ENCODE measurements around the gene CADM4. TPM values are rescaled to one million over a fixed set of nuclear protein-coding genes. Genes with fewer than 3 reads are reported as not detected.

Gene CADM4
- total and polyA plus RNA-seq, 10 of the 15 experiments (the other 5 are each of a cell fraction or from before 2014, with no cell fraction given), result 0.04 to 0.12 (median 0.08) TPM; not detected in 5

DNA sequence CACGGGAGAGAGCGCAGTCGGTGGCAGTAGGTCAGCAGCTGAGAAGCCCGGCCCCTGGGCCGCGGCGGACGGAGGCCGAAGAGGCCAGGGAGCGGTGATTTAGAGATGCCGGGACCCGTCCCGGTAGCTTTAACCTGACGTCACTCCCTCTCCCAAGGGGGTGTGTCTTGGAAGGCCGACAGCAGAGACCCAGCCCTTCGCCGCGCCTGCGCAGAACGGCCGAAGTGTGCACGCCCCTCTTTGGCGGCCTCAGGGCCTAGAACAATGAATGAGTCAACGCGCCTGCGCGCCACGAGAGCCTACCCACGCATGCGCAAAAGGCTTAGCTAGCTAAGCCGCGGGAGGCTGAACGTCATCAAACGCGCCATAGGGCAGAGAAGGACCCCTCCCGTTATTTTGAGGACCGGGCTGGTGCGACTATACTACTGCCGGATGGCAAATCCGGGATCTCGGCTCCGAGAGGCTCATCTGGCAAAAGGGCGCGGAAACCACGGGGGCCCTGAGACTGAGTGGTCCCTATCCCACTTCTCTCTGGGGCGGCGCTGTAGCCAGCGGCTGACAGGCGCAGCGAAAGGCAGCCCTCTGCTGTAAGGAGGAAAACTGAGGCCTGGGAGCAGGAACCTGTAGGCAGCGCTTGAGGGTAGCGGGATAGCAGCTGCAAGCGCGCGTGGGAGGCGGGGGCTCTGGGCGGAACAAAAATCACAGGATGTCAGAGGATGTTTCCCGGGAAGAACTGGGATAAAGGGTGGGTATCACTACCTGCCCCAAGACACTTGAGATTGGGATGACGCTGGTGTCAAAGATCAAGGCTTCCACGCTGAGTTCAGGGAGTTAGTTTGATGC is 43.4 kb downstream of the CADM4 start, which contains the start of the genes IRGQ and ZNF576 (continued):
- TF ChIP-seq, protein P1, sequence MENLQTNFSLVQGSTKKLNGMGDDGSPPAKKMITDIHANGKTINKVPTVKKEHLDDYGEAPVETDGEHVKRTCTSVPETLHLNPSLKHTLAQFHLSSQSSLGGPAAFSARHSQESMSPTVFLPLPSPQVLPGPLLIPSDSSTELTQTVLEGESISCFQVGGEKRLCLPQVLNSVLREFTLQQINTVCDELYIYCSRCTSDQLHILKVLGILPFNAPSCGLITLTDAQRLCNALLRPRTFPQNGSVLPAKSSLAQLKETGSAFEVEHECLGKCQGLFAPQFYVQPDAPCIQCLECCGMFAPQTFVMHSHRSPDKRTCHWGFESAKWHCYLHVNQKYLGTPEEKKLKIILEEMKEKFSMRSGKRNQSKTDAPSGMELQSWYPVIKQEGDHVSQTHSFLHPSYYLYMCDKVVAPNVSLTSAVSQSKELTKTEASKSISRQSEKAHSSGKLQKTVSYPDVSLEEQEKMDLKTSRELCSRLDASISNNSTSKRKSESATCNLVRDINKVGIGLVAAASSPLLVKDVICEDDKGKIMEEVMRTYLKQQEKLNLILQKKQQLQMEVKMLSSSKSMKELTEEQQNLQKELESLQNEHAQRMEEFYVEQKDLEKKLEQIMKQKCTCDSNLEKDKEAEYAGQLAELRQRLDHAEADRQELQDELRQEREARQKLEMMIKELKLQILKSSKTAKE (IDR thresholded peaks at IDR 0.05; ENCODE audit: low read depth, poor library complexity, severe bottlenecking), result peak; percentile 50
- TF ChIP-seq BHLHE40 (IDR thresholded peaks at IDR 0.05; ENCODE audit: borderline replicate concordance in 1 of 2, low read depth in 2 of 2, low read length in 1 of 2) (0 out of 4 replicates have a peak, but pooled peaks have one; percentile 30 to 44), IRF4 (IDR thresholded peaks at IDR 0.05; ENCODE audit: low read depth, low read length) (0 out of 2 replicates have a peak, but pooled peaks have one; percentile 5), ZNF217 (IDR thresholded peaks at IDR 0.05) (no peak), POLR2AphosphoS5 (IDR thresholded peaks at IDR 0.05; ENCODE audit: low read length) (peak; percentile 46; the same call in 1 of the 2 replicates), EED (IDR thresholded peaks at IDR 0.05; ENCODE audit: low read depth) (peak; percentile 29; the same call in 1 of the 2 replicates), CREB1 (IDR thresholded peaks at IDR 0.05; ENCODE audit: low read depth) (peak; percentile 100), YBX1 (IDR thresholded peaks at IDR 0.05) (no peak), IKZF1 (conservative IDR thresholded peaks at IDR 0.05) (peak; percentile 100), RELA (IDR thresholded peaks at IDR 0.05; ENCODE audit: borderline replicate concordance, partially characterized antibody) (peak; percentile 94)
- TF ChIP-seq, protein P2, sequence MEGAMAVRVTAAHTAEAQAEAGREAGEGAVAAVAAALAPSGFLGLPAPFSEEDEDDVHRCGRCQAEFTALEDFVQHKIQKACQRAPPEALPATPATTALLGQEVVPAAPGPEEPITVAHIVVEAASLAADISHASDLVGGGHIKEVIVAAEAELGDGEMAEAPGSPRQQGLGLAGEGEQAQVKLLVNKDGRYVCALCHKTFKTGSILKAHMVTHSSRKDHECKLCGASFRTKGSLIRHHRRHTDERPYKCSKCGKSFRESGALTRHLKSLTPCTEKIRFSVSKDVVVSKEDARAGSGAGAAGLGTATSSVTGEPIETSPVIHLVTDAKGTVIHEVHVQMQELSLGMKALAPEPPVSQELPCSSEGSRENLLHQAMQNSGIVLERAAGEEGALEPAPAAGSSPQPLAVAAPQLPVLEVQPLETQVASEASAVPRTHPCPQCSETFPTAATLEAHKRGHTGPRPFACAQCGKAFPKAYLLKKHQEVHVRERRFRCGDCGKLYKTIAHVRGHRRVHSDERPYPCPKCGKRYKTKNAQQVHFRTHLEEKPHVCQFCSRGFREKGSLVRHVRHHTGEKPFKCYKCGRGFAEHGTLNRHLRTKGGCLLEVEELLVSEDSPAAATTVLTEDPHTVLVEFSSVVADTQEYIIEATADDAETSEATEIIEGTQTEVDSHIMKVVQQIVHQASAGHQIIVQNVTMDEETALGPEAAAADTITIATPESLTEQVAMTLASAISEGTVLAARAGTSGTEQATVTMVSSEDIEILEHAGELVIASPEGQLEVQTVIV (IDR thresholded peaks at IDR 0.05; ENCODE audit: borderline replicate concordance, partially characterized antibody), result no peak
- TF ChIP-seq, protein P3, sequence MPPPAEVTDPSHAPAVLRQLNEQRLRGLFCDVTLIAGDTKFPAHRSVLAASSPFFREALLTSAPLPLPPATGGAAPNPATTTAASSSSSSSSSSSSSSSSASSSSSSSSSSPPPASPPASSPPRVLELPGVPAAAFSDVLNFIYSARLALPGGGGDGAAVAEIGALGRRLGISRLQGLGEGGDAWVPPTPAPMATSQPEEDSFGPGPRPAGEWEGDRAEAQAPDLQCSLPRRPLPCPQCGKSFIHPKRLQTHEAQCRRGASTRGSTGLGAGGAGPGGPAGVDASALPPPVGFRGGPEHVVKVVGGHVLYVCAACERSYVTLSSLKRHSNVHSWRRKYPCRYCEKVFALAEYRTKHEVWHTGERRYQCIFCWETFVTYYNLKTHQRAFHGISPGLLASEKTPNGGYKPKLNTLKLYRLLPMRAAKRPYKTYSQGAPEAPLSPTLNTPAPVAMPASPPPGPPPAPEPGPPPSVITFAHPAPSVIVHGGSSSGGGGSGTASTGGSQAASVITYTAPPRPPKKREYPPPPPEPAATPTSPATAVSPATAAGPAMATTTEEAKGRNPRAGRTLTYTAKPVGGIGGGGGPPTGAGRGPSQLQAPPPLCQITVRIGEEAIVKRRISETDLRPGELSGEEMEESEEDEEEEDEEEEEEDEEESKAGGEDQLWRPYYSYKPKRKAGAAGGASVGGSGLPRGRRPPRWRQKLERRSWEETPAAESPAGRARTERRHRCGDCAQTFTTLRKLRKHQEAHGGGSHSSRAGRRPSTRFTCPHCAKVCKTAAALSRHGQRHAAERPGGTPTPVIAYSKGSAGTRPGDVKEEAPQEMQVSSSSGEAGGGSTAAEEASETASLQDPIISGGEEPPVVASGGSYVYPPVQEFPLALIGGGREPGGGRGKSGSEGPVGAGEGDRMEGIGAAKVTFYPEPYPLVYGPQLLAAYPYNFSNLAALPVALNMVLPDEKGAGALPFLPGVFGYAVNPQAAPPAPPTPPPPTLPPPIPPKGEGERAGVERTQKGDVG (CRISPR knock-in tag; IDR thresholded peaks at IDR 0.05), result no peak
